GM21515 (cell line): Measurements from ENCODE around the gene FAM221B.

Experiments
- ATAC-seq: cut with Tn5 transposase; IDR thresholded peaks from one replicate; pipeline ENCODE4 v1.9.1; 2021; ENCODE audit not compliant: unreplicated experiment

The FAM221B gene

GRCh38 chr9:35792024-35792813 lies 36.3 kb downstream of the FAM221B start:
- ATAC-seq, result no peak

- ATAC-seq, result no peak
These were observed 37.1 kb downstream of the FAM221B start, which contains the start of gene NPR2 for GRCh38 chr9:35791297-35791921. Gene NPR2 (plus strand): TSS chr9:35791591. CDS start chr9:35792409, 818 bp downstream.

GRCh38 chr9:35790385-35791296 lies 37.9 kb downstream of the FAM221B start:
- ATAC-seq, result no peak

- ATAC-seq, result no peak
These were observed 38.5 kb downstream of the FAM221B start for GRCh38 chr9:35790025-35790384.

GRCh38 chr9:35789541-35789940 lies 39.0 kb downstream of the FAM221B start:
- ATAC-seq, result no peak

- ATAC-seq, result no peak
These were observed 45.1 kb downstream of the FAM221B start for GRCh38 chr9:35783418-35783817.

GRCh38 chr9:35781066-35781465 lies 47.5 kb downstream of the FAM221B start:
- no peak for ATAC-seq

- no peak for ATAC-seq
These were observed 50.0 kb downstream of the FAM221B start for GRCh38 chr9:35778496-35778895.

GRCh38 chr9:35776018-35776417 lies 52.5 kb downstream of the FAM221B start:
- ATAC-seq, result no peak

- no peak for ATAC-seq
These were observed 53.5 kb downstream of the FAM221B start for GRCh38 chr9:35774907-35775635.

- ATAC-seq, result no peak
These were observed 56.6 kb downstream of the FAM221B start for GRCh38 chr9:35771943-35772342.

- no peak for ATAC-seq
These were observed 57.0 kb downstream of the FAM221B start for GRCh38 chr9:35771534-35771933.

- no peak for ATAC-seq
These were observed 57.5 kb downstream of the FAM221B start for GRCh38 chr9:35771075-35771433.

- no peak for ATAC-seq
These were observed 58.8 kb downstream of the FAM221B start for GRCh38 chr9:35769763-35770162.

GRCh38 chr9:35767458-35767857 lies 61.1 kb downstream of the FAM221B start:
- no peak for ATAC-seq

GRCh38 chr9:35766997-35767396 lies 61.5 kb downstream of the FAM221B start:
- ATAC-seq, result no peak
